A549 (cell line): ENCODE data around the gene DMGDH. TPM values are rescaled to one million over a fixed set of nuclear protein-coding genes. Genes with fewer than 3 reads are reported as not detected.
A peak's percentile ranks its signal among the peaks of the same experiment; 100 is the strongest.

Source experiments
- ATAC-seq, 2 experiments: fragments of 200-7000 bp in 1 of 2; fragments of >200 bp in 1 of 2; cut with Nextera tagmentation in 1 of 2; cut with Tn5 transposase in 1 of 2; 3 replicates each; pipeline versions ENCODE4 v1.8.0 to v1.9.1; 2018 to 2020; ENCODE audit warnings: mild to moderate bottlenecking in 1 of 2, moderate library complexity in 1 of 2
- CTCF ChIA-PET: fragments of 300-600 bp; sonication (Branson Sonifier 250); formaldehyde crosslinking; extraction: SDS; loops from one replicate; lab custom pipeline; 2021; ENCODE audit warnings: antibody characterized with exemption, inconsistent platforms; lab: Yijun Ruan, JAX
- POLR2A ChIA-PET: fragments of 350-600 bp; formaldehyde crosslinking; extraction: SDS; loops from one replicate; lab custom pipeline; 2021; ENCODE audit warnings: antibody characterized with exemption, inconsistent platforms; lab: Yijun Ruan, JAX
- DNase-seq, 2 experiments: peaks; one replicate each; pipeline versions ENCODE4 v3.0.0 to v3.0.0-alpha.2; 2011 to 2016; ENCODE audit warnings: low read depth in 1 of 2, low spot score in 1 of 2
- FAIRE-seq: peaks from 2 replicates; lab custom pipeline; 2011; peaks lifted over from hg19 to GRCh38; lab: Jason Lieb, UNC
- H3K27ac ChIP-seq, 2 experiments: fragments of >200 bp; sonication (Bioruptor Twin); formaldehyde crosslinking; 3 replicates each; pipeline ENCODE4 v1.5.1; 2016 to 2017
- H3K4me1 ChIP-seq: fragments of >200 bp; sonication (Bioruptor Twin); formaldehyde crosslinking; 3 replicates; pipeline ENCODE4 v1.6.1; 2016
- H3K4me2 ChIP-seq: fragments of >200 bp; sonication (Bioruptor Twin); formaldehyde crosslinking; 3 replicates; pipeline ENCODE4 v1.6.1; 2016
- H3K4me3 ChIP-seq: fragments of >200 bp; sonication (Bioruptor Twin); formaldehyde crosslinking; 3 replicates; pipeline ENCODE4 v1.5.1; 2016
- H3K9me3 ChIP-seq: fragments of >200 bp; sonication (Bioruptor Twin); formaldehyde crosslinking; 3 replicates; pipeline ENCODE4 v1.6.1; 2016
- BCL3 ChIP-seq: fragments of >200 bp; sonication (Bioruptor Twin); formaldehyde crosslinking; IDR thresholded peaks from 3 replicates; pipeline ENCODE4 v1.6.1; 2016
- BHLHE40 ChIP-seq: IDR thresholded peaks from 2 replicates; pipeline ENCODE4 v1.6.1; 2012; ENCODE audit warnings: low read depth, low read length, inconsistent platforms
- CBX2 ChIP-seq: fragments of 200-600 bp; sonication (generic); IDR thresholded peaks from 2 replicates; pipeline ENCODE4 v1.6.1; 2016; ENCODE audit warnings: low read depth, mild to moderate bottlenecking, borderline replicate concordance
- CBX8 ChIP-seq: fragments of 200-600 bp; sonication (generic); IDR thresholded peaks from 2 replicates; pipeline ENCODE4 v1.6.1; 2016
- EHMT2 ChIP-seq: fragments of 200-600 bp; sonication (generic); IDR thresholded peaks from 2 replicates; pipeline ENCODE4 v1.6.1; 2016; ENCODE audit warnings: antibody characterized with exemption, low read depth, mild to moderate bottlenecking, moderate library complexity
- EP300 ChIP-seq, 2 experiments: fragments of >200 bp; sonication (Bioruptor Twin); formaldehyde crosslinking; IDR thresholded peaks; 2 replicates in 1 of 2; 3 replicates in 1 of 2; pipeline ENCODE4 v1.6.1; 2016 to 2017
- HOXB13 ChIP-seq: fragments of 250-450 bp; sonication (Bioruptor Pico); IDR thresholded peaks from 2 replicates; pipeline ENCODE4 v1.5.0; 2020; ENCODE audit warnings: low read depth, mild to moderate bottlenecking, moderate library complexity
- JUN ChIP-seq, 2 experiments: fragments of >200 bp; sonication (Bioruptor Twin); formaldehyde crosslinking; IDR thresholded peaks; 2 replicates in 1 of 2; 3 replicates in 1 of 2; pipeline ENCODE4 v1.6.1; 2016 to 2017
- MYC ChIP-seq: IDR thresholded peaks from 2 replicates; pipeline ENCODE4 v1.6.1; 2012; ENCODE audit warnings: mild to moderate bottlenecking, inconsistent platforms, low read length, improper control_type of control experiment, borderline replicate concordance
- PHF8 ChIP-seq: fragments of 200-600 bp; sonication (generic); IDR thresholded peaks from 2 replicates; pipeline ENCODE4 v1.6.1; 2016; ENCODE audit warnings: low read depth, mild to moderate bottlenecking, antibody characterized with exemption, moderate library complexity, borderline replicate concordance
- POLR2A ChIP-seq: IDR thresholded peaks from 2 replicates; pipeline ENCODE4 v1.6.1; 2012; ENCODE audit warnings: mild to moderate bottlenecking, low read length
- RAD21 ChIP-seq, 2 experiments: fragments of >200 bp in 1 of 2; sonication (Bioruptor Twin) in 1 of 2; formaldehyde crosslinking in 1 of 2; IDR thresholded peaks in 1 of 2; conservative IDR thresholded peaks in 1 of 2; 2 replicates in 1 of 2; 3 replicates in 1 of 2; pipeline ENCODE4 v1.6.1; 2012 to 2018; ENCODE audit warnings: inconsistent platforms in 1 of 2
- RFX5 ChIP-seq: fragments of 450-650 bp; IDR thresholded peaks from 2 replicates; pipeline ENCODE4 v1.7.1; 2014; ENCODE audit warnings: antibody characterized with exemption, mild to moderate bottlenecking, moderate library complexity
- RNF2 ChIP-seq: fragments of 200-600 bp; sonication (generic); IDR thresholded peaks from 2 replicates; pipeline ENCODE4 v1.6.1; 2016; ENCODE audit warnings: low read depth, mild to moderate bottlenecking, antibody characterized with exemption, moderate library complexity, borderline replicate concordance
- SMC3 ChIP-seq: fragments of >200 bp; sonication (Bioruptor Twin); formaldehyde crosslinking; IDR thresholded peaks from 3 replicates; pipeline ENCODE4 v1.6.1; 2018; ENCODE audit warnings: inconsistent platforms
- SREBF2 ChIP-seq: fragments of 450-650 bp; IDR thresholded peaks from 2 replicates; pipeline ENCODE4 v1.6.1; 2014; ENCODE audit warnings: mild to moderate bottlenecking, moderate library complexity
- ZNF302 ChIP-seq: fragments of 250-450 bp; sonication (Bioruptor Pico); IDR thresholded peaks from 2 replicates; pipeline ENCODE4 v1.9.0; 2021; ENCODE audit warnings: inconsistent platforms, mild to moderate bottlenecking, moderate library complexity
- ZSCAN20 ChIP-seq: fragments of 250-450 bp; sonication (Bioruptor Pico); IDR thresholded peaks from 2 replicates; pipeline ENCODE4 v1.8.0; 2022; ENCODE audit warnings: mild to moderate bottlenecking, moderate library complexity
- WGBS: methylation state at CpG from one replicate; pipeline ENCODE4 v1.1.6; 2017; ENCODE audit errors: missing lambda C conversion rate; 5-methylcytosine and 5-hydroxymethylcytosine counted together
- polyA plus RNA-seq, 4 experiments: library from polyadenylated mRNA; depleted of rRNA in 3 of 4; stranded (reverse); fragments of >200 nt; fragmentation: RNase III in 1 of 4; extraction: RNeasy Plus Mini Kit Qiagen cat#74134 plus additional on column Dnase treatment in 1 of 4; gene quantifications; 2 replicates in 3 of 4; 3 replicates in 1 of 4; pipeline ENCODE4 v1.2.3, GENCODE V29; 2011 to 2017
- TF ChIP-seq, protein P1 (sequence below): fragments of 250-450 bp; sonication (Bioruptor Pico); IDR thresholded peaks from 2 replicates; pipeline ENCODE4 v1.5.0; 2021; ENCODE audit warnings: mild to moderate bottlenecking, moderate library complexity, borderline replicate concordance

Gene DMGDH
- polyA plus RNA-seq, 2 of the 4 experiments (the other 2 are of a cell fraction) = 2.2 TPM; not detected in 1

GRCh38 chr5:78985116-78985724, 84.3 kb downstream of the DMGDH start, which contains the start of gene ARSB:
Gene ARSB (minus strand): TSS chr5:78985310. CDS start chr5:78985248, 62 bp downstream.
- peaks cover 35% of the 10 kb centered on the region for H3K4me1 ChIP-seq
- ATAC-seq (peak; percentile 61 to 75), DNase-seq (peak; percentile 30 to 55), FAIRE-seq (no peak)
- TF ChIP-seq SMC3 (no peak), JUN (IDR thresholded peaks at IDR 0.05) (peak; percentile 13 to 76; a peak in 3 of 5 replicates), ZSCAN20 (CRISPR knock-in tag) (no peak), HOXB13 (CRISPR knock-in tag) (no peak), RNF2 (no peak), CBX8 (no peak), PHF8 (peak; percentile 68), ZNF302 (no peak), RAD21 (conservative IDR thresholded peaks at IDR 0.05 in 1 of 2, IDR thresholded peaks at IDR 0.05 in 1 of 2) (no peak), SREBF2 (no peak), RFX5 (0 out of 2 replicates have a peak, but pooled peaks have one; percentile 23), EHMT2 (no peak), CBX2 (no peak)
- TF ChIP-seq, protein P1, sequence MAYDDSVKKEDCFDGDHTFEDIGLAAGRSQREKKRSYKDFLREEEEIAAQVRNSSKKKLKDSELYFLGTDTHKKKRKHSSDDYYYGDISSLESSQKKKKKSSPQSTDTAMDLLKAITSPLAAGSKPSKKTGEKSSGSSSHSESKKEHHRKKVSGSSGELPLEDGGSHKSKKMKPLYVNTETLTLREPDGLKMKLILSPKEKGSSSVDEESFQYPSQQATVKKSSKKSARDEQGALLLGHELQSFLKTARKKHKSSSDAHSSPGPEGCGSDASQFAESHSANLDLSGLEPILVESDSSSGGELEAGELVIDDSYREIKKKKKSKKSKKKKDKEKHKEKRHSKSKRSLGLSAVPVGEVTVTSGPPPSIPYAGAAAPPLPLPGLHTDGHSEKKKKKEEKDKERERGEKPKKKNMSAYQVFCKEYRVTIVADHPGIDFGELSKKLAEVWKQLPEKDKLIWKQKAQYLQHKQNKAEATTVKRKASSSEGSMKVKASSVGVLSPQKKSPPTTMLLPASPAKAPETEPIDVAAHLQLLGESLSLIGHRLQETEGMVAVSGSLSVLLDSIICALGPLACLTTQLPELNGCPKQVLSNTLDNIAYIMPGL (CRISPR knock-in tag) = no peak
- H3K27ac ChIP-seq = peak within 1 kb of the TSS; percentile 97 to 98
- ChIA-PET CTCF (interaction anchor here (1.0 to 3.3 kb wide), 9 partner anchors 10 to 479 kb away, joined by 3 to 13 read pairs (median 6); no protein-coding TSS in a partner anchor), POLR2A (interaction anchor here (0.5 to 2.0 kb wide), 11 partner anchors 11 to 1098 kb away, joined by 3 to 13 read pairs (median 4); partner anchors contain the start of genes AP3B1 and JMY)
- peak within 1 kb of the TSS; percentile 82 for H3K4me3 ChIP-seq
- WGBS = under 1% methylated on average over 34 of the region's 57 CpGs
- H3K9me3 ChIP-seq = no peaks in the 10 kb centered on the region
- peak within 1 kb of the TSS; percentile 93 for H3K4me2 ChIP-seq

DNA sequence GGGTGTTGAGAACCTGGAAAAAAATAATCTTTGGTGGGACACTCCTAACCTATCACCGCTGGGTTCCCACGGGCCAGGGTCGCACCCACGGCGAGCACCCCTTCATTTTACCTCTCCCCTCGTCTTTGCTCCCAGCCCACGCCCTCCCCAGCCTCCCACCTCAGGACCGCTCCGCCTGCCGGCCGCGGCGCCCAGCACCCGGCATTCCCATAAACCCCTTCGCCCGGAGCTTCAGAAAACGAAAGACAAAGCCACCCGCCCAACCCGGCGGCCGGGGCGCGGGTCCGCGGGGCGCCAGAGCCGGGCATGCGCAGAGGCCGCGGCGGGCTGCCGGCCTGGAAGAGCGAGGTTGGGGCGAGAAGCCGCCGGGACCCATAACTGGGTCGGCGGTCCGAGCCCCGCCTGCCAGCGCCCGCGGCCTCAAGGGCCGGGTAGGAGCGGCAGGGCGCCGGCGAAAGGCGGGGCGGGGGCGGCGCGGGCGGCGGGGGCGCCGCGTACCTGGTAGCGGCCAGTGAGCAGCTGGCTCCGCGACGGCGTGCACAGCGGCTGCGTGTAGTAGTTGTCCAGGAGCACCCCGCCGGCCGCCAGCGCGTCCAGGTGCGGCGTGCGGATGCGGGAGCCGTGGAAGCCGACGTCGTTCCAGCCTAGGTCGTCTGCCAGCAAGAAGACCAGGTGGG, 84.9 kb downstream of the DMGDH start:
- peak overlapping the region; percentile 82 for H3K4me3 ChIP-seq
- H3K4me2 ChIP-seq = peak overlapping the region; percentile 93
- H3K9me3 ChIP-seq = no peaks in the 10 kb centered on the region
- peaks cover 35% of the 10 kb centered on the region for H3K4me1 ChIP-seq
- peak; percentile 84 to 91 for ATAC-seq
- CTCF ChIA-PET = interaction anchor here (1.0 to 3.3 kb wide), 11 partner anchors 10 to 480 kb away, joined by 3 to 13 read pairs (median 5); no protein-coding TSS in a partner anchor
- FAIRE-seq = no peak
- peak; percentile 74 for TF ChIP-seq BCL3
- peak; percentile 86 to 88 for TF ChIP-seq JUN (IDR thresholded peaks at IDR 0.05)
- TF ChIP-seq EP300 (IDR thresholded peaks at IDR 0.05) = no peak
- TF ChIP-seq POLR2A = peak; percentile 86
- TF ChIP-seq BHLHE40 = no peak
- TF ChIP-seq MYC = 0 out of 2 replicates have a peak, but pooled peaks have one; percentile 23
- H3K27ac ChIP-seq = peak overlapping the region; percentile 97 to 98
- POLR2A ChIA-PET = interaction anchor here (0.5 to 2.0 kb wide), 12 partner anchors 12 to 1456 kb away, joined by 3 to 13 read pairs (median 4); partner anchors contain the start of genes AP3B1 and JMY
- WGBS = 1% methylated on average over 34 of the region's 79 CpGs
- peak; percentile 85 to 92 for DNase-seq
